ENCODE measurements around the gene STPG3.
A peak's percentile ranks its signal among the peaks of the same experiment; 100 is the strongest.

The STPG3 gene

GRCh38 chr9:137267933-137268355, 16.9 kb downstream of the STPG3 start:
- ATAC-seq = peak; percentile 44 to 48

GRCh38 chr9:137268538-137269201, 17.6 kb downstream of the STPG3 start:
- ATAC-seq = no peak

GRCh38 chr9:137269231-137269772, 18.2 kb downstream of the STPG3 start:
- no peak for ATAC-seq

DNA sequence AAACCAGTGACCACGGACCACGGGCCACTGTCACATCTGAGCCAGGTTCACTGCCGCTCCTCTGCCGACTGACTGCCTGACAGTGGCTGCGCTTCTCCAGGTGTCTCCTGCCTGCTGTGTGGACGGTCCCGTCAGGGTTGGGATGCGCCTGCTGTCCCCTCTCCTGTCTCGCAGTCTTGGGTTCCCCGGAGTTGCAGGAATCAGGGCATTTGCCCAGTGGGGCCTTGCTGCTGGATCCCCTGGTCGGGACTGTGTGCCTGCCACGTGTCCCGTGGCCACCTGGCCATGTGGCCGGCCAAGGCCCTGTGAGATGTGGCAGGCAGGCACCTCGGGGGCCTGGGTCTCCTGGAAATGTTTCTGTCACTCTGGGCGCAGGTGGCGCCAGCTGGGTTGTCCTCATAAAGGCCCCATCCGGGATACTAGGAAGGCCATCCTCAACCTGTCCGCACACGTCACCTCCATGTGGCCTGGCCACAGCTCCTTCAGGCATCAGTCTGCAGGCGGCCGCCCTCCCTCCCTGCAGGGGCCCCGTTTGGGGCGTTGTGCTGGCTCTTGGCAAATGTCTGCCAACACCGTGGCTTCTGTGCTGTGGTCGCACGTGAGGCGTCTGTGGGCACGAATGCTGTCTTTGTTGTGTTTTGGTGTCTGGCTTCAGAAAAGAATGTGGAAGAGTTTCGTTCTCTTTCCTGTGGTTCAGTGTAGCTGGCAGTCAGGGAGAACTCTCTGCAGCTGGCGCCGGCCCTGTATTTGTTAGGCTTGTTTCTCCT, 20.0 kb downstream of the STPG3 start:
- ATAC-seq = no peak

- no peak for ATAC-seq
Observed at GRCh38 chr9:137271696-137272076, 20.6 kb downstream of the STPG3 start.

- no peak for ATAC-seq
Observed at GRCh38 chr9:137272241-137273094, 21.4 kb downstream of the STPG3 start.

DNA sequence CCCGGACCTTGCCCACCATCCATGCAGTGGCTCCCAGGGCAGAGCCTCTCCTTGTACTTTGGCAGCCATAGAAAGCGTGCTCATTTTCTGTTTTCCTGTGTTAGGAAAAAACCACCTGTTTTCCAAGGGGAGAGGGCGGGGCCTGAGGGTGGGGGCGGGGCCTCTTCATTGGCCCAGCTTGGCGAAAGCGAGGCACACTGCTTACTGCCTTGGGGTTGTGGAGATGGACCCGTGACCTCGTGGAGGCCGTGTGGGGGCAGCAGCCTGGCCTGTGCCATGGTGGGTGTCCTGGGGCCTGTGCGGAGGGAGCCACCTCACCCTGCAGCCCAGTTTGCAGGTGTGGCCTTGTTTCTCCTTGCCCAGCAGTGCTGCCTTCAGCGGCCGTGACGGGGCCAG, 22.0 kb downstream of the STPG3 start:
- ATAC-seq = no peak

GRCh38 chr9:137273611-137274320, 22.7 kb downstream of the STPG3 start:
- no peak for ATAC-seq

GRCh38 chr9:137275203-137275587, 24.1 kb downstream of the STPG3 start:
- no peak for ATAC-seq

GRCh38 chr9:137275588-137276472, 24.7 kb downstream of the STPG3 start:
- no peak for ATAC-seq

DNA sequence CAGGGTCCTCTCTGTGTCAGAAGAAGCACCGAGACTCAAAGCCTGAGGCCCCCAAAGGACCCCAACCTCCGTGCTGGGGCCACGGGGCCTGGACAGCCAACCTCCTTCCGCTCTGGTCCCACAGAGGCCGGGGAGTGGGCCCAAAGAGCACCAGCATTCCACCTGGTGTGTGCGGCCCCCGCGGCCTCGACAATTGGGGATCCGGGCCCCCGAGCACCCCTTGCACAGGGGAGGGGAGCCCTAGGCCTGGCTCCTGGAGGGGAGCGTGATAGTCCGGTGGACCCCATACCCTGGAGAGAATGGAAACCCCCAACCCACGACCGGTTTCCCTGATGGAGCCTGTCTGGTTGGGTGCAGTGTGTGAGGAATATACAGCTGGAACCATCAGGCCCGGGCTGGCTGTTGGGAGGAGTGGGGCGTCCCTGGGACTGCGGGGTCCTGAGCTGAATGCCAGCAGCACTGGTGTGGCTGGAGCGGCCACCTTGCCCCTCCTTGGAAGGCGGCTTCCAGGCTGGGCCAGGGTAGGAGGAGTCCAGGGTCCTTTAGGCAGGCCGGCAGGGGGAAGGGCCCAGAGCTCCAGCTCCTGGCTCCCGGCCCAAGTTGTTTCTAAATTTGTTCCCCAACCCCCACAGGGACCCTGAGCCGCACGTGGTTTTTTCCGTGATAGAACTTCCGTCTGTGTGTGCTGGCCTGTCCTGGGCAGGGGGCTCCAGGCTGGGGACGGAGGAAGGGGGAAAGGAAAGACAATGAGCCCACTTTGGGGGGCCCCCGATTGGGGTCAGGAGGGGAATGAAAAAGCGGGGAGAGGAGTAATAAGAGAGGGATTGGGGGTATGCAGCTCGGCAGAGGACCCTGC, 25.6 kb downstream of the STPG3 start:
- no peak for ATAC-seq

DNA sequence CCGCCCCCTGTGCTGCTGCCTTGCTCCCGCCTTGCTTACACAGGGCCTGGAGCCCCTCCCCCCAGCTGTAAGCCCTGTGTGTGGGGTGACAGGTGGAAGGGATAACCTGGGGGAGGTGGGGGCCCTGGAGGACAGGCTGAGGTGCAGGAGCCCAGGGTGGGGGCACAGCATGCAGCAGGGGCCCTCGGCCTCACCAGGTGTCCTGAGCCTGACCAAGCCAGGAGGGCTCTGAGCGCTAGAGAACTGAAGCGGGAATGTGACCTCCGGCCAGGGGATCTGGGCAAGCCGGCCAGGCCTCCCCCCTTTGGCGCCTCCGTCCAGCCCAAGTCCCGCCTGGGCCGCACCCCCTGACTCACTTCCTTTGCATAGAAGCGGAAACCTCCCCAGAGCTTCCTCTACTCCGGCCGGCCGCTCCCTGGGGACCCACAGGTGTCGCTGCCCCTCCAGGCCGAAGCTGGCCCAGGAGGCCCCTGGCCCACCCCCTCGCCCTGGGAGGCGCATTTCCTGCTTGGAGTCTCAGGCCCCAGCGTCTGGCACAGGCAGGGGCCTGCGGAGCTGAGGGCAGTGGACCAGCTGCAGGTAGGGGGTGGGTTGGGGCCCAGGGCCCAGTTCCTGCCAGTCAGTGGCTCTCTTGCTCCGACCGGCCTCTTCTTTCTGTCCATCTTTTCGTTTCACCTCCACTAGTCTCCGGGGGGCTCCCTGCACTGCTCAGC, 26.4 kb downstream of the STPG3 start, which contains the start of gene TOR4A:
TOR4A (plus strand) TSS at position 398 of the 713 bp plus-strand sequence. CDS start 964 bp downstream, outside the sequence.
- peak; percentile 72 to 76 for ATAC-seq

- ATAC-seq = peak; percentile 8 to 12
Observed at GRCh38 chr9:137278061-137278701, 27.1 kb downstream of the STPG3 start.

GRCh38 chr9:137278721-137279711, 27.9 kb downstream of the STPG3 start:
- no peak for ATAC-seq

GRCh38 chr9:137279741-137280473, 28.8 kb downstream of the STPG3 start:
- ATAC-seq = no peak

DNA sequence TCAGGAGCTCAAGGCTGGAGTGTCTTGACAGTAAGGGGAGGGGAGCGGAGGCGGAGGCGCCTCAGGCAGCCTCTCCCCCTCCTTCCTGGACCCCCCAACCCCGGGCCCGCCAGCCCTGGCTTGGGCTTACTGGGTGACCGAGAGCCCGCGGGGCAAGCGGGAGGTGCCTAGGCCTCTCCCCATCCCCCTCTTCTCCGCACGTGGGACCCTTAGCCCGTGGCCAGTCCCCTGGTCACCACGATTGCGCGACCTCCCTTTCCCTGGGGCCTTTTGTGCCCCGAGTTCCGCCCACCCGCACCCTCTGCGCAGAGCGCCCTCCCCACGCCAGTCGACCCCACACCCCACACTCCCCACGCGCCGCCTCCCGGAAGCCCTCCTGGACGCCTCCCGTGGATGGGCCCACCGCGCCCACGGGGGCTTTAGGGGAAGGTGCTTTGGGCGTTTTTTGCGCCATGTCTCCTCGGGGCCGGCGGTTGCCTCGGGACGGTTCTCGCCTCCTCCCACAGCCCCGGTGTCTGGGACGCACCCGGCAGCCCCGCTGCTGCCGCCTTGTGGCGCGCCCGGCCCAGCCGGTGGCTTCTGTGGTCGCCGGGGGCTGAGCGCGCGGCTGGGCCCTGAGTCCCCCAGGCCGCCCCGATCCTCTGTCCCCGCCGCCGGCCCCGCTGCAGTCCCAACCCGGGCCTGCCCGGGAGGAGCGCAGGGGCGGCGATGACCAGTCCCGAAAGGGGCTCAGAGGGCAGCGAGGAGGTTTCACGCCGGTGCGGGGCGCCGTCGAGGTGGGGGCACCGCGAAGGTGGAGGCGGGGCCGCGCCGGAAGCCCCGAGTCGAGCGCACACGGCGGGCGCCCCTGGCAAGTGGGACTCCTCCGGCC, 29.6 kb downstream of the STPG3 start:
- peak in 1 of 2 donors; percentile 18 for ATAC-seq

Measured in activated CD4-positive, CD25-positive, alpha-beta regulatory T cell treated with anti-CD3 and anti-CD28 coated beads, Interleukin-2, amount 50 U/mL, for 24 hours (primary cell).